Liver (tissue), 9 donors: Measurements from ENCODE around the gene DGKQ. TPM values are rescaled to one million over a fixed set of nuclear protein-coding genes. Genes with fewer than 3 reads are reported as not detected.

ENCODE experiments used
- DNase-seq: peaks from one replicate; pipeline ENCODE4 v3.0.0-alpha.2; 2017; ENCODE audit warnings: low spot score
- H3K27ac ChIP-seq, 2 donors: one replicate each; pipeline ENCODE4 v1.7.0; 2013; ENCODE audit warnings: inconsistent platforms in 2 of 2, low read length in 2 of 2, control low read depth in 1 of 2, low read depth in 1 of 2, mild to moderate bottlenecking in 1 of 2
- H3K27me3 ChIP-seq, 4 donors: one replicate each; pipeline versions ENCODE4 v1.6.1 to v1.7.0; 2013; ENCODE audit warnings: low read length in 3 of 4, inconsistent platforms in 1 of 4, mild to moderate bottlenecking in 1 of 4, moderate library complexity in 1 of 4; ENCODE audit not compliant: control insufficient read depth in 4 of 4, insufficient read depth in 4 of 4
- H3K36me3 ChIP-seq, 4 donors: one replicate each; pipeline versions ENCODE4 v1.6.1 to v1.7.0; 2013; ENCODE audit warnings: low read length in 3 of 4, mild to moderate bottlenecking in 3 of 4, low read depth in 1 of 4, moderate library complexity in 1 of 4; ENCODE audit not compliant: control insufficient read depth in 4 of 4, insufficient read depth in 3 of 4
- H3K4me1 ChIP-seq, 4 donors: one replicate each; pipeline versions ENCODE4 v1.6.1 to v1.7.0; 2013; ENCODE audit warnings: low read length in 3 of 4, mild to moderate bottlenecking in 3 of 4, moderate library complexity in 1 of 4; ENCODE audit not compliant: control insufficient read depth in 4 of 4, insufficient read depth in 4 of 4
- H3K4me3 ChIP-seq, 3 donors: one replicate each; pipeline versions ENCODE4 v1.6.1 to v1.7.0; 2013; ENCODE audit warnings: low read length in 3 of 3, control low read depth in 1 of 3, low read depth in 1 of 3, mild to moderate bottlenecking in 1 of 3
- H3K9ac ChIP-seq, 2 donors: one replicate each; pipeline ENCODE4 v1.7.0; 2013; ENCODE audit warnings: low read length in 2 of 2, mild to moderate bottlenecking in 2 of 2, moderate library complexity in 2 of 2, control low read depth in 1 of 2, low read depth in 1 of 2
- H3K9me3 ChIP-seq, 4 donors: one replicate each; pipeline versions ENCODE4 v1.6.1 to v1.7.0; 2013; ENCODE audit warnings: low read length in 3 of 4; ENCODE audit not compliant: control insufficient read depth in 4 of 4
- CTCF ChIP-seq: fragments of 150-350 bp; IDR thresholded peaks from 2 replicates; pipeline ENCODE4 v1.5.1; 2017; ENCODE audit warnings: improper control_type of control experiment, low read depth, low read length; ENCODE audit not compliant: missing input control
- EGR1 ChIP-seq, 2 donors: IDR thresholded peaks; 2 replicates each; pipeline ENCODE4 v1.6.1; 2016 to 2018; ENCODE audit warnings: antibody characterized with exemption in 2 of 2, low read depth in 2 of 2
- FOXA1 ChIP-seq: IDR thresholded peaks from 2 replicates; pipeline ENCODE4 v1.6.1; 2016; ENCODE audit warnings: antibody characterized with exemption
- FOXA2 ChIP-seq: IDR thresholded peaks from 2 replicates; pipeline ENCODE4 v1.6.1; 2016; ENCODE audit warnings: antibody characterized with exemption
- GABPA ChIP-seq, 2 donors: IDR thresholded peaks in 1 of 2; conservative IDR thresholded peaks in 1 of 2; 2 replicates each; pipeline ENCODE4 v1.6.1; 2016; ENCODE audit warnings: antibody characterized with exemption in 2 of 2, mild to moderate bottlenecking in 1 of 2, moderate library complexity in 1 of 2
- HNF4A ChIP-seq, 2 donors: conservative IDR thresholded peaks; 2 replicates each; pipeline ENCODE4 v1.6.1; 2016; ENCODE audit warnings: antibody characterized with exemption in 2 of 2, mild to moderate bottlenecking in 2 of 2
- HNF4G ChIP-seq: IDR thresholded peaks from 2 replicates; pipeline ENCODE4 v1.6.1; 2016; ENCODE audit warnings: antibody characterized with exemption
- JUND ChIP-seq, 2 donors: IDR thresholded peaks; 2 replicates each; pipeline ENCODE4 v1.6.1; 2016; ENCODE audit warnings: antibody characterized with exemption in 2 of 2
- MAX ChIP-seq: IDR thresholded peaks from 2 replicates; pipeline ENCODE4 v1.6.1; 2016; ENCODE audit warnings: antibody characterized with exemption
- RAD21 ChIP-seq, 2 donors: IDR thresholded peaks; 2 replicates each; pipeline ENCODE4 v1.6.1; 2016; ENCODE audit warnings: antibody characterized with exemption in 2 of 2, mild to moderate bottlenecking in 2 of 2
- REST ChIP-seq: IDR thresholded peaks from 2 replicates; pipeline ENCODE4 v1.6.1; 2016; ENCODE audit warnings: antibody characterized with exemption, mild to moderate bottlenecking
- RXRA ChIP-seq, 2 donors: IDR thresholded peaks; 2 replicates each; pipeline ENCODE4 v1.6.1; 2017 to 2018; ENCODE audit warnings: antibody characterized with exemption in 2 of 2, mild to moderate bottlenecking in 1 of 2
- SP1 ChIP-seq: IDR thresholded peaks from 2 replicates; pipeline ENCODE4 v1.6.1; 2018; ENCODE audit warnings: antibody characterized with exemption, mild to moderate bottlenecking
- TAF1 ChIP-seq: conservative IDR thresholded peaks from 2 replicates; pipeline ENCODE4 v1.6.1; 2016; ENCODE audit warnings: antibody characterized with exemption, mild to moderate bottlenecking
- YY1 ChIP-seq: IDR thresholded peaks from 2 replicates; pipeline ENCODE4 v1.6.1; 2016; ENCODE audit warnings: antibody characterized with exemption, mild to moderate bottlenecking
- ZBTB33 ChIP-seq: IDR thresholded peaks from 2 replicates; pipeline ENCODE4 v1.6.1; 2016; ENCODE audit warnings: antibody characterized with exemption
- WGBS: extraction: QIAGEN DNeasy Blood & Tissue Kit; methylation state at CpG from one replicate; pipeline ENCODE4 v1.1.7; 2013; 5-methylcytosine and 5-hydroxymethylcytosine counted together
- polyA plus RNA-seq, 2 donors: library from polyadenylated mRNA; stranded (reverse) in 1 of 2; unstranded in 1 of 2; fragments of 200-250 nt in 1 of 2; fragments of >200 nt in 1 of 2; fragmentation: Nextera tagmentation in 1 of 2; extraction: Ambion mirVana in 1 of 2; gene quantifications; one replicate each; pipeline versions ENCODE4 v1.2.1 to v1.2.3, GENCODE V29; 2013 to 2015
- total RNA-seq, 2 donors: library from RNA; depleted of rRNA; stranded (reverse); fragments of >200 nt; gene quantifications; one replicate each; pipeline ENCODE4 v1.2.3, GENCODE V29; 2014
- donor health status: healthy.
- donor health status: healthy.
- donor health status: healthy.
- donor health status: healthy.
- donor health status: healthy.

The DGKQ gene
- total and polyA plus RNA-seq, 4 donors: 1.5 to 8.8 (median 3.6) TPM

GRCh38 chr4:931194-931959 is 42.0 kb downstream of the DGKQ start:
- under 1% methylated on average over 31 of the region's 31 CpGs for WGBS
- H3K36me3 ChIP-seq: no peaks in the 10 kb centered on the region
- peak; percentile 52 for DNase-seq
- no peaks in the 10 kb centered on the region for H3K27me3 ChIP-seq
- peak overlapping the region; percentile 53 to 82 for H3K9ac ChIP-seq
- H3K4me3 ChIP-seq: peak overlapping the region; percentile 84 to 95 (median 92)
- TF ChIP-seq HNF4A (conservative IDR thresholded peaks at IDR 0.05) (peak; percentile 34 to 81), EGR1 (IDR thresholded peaks at IDR 0.05; ENCODE audit: low read depth in 2 of 2) (no peak), HNF4G (peak; percentile 49), RXRA (IDR thresholded peaks at IDR 0.05) (peak in 1 of 2 donors; percentile 40)
- H3K4me1 ChIP-seq: peaks cover 5 to 37% (median 32%) of the 10 kb centered on the region in 4 donors
- H3K27ac ChIP-seq: peak overlapping the region; percentile 88 to 89
- no peaks in the 10 kb centered on the region for H3K9me3 ChIP-seq

- no peak for DNase-seq
- H3K9ac ChIP-seq: peak overlapping the region; percentile 47 to 82
- H3K27ac ChIP-seq: peak overlapping the region in 1 of 2 donors; percentile 89
- H3K9me3 ChIP-seq: no peaks in the 10 kb centered on the region
- H3K4me3 ChIP-seq: peak overlapping the region; percentile 84 to 95 (median 92)
- TF ChIP-seq FOXA2: no peak
- TF ChIP-seq HNF4G: no peak
- TF ChIP-seq MAX: no peak
- no peak for TF ChIP-seq HNF4A (conservative IDR thresholded peaks at IDR 0.05)
- TF ChIP-seq JUND (IDR thresholded peaks at IDR 0.05): no peak
- no peak for TF ChIP-seq REST
- TF ChIP-seq ZBTB33: no peak
- no peak for TF ChIP-seq CTCF
- no peak for TF ChIP-seq GABPA (IDR thresholded peaks at IDR 0.05 in 1 of 2, conservative IDR thresholded peaks at IDR 0.05 in 1 of 2)
- TF ChIP-seq FOXA1: no peak
- no peak for TF ChIP-seq SP1
- no peak for TF ChIP-seq EGR1 (IDR thresholded peaks at IDR 0.05; ENCODE audit: low read depth in 2 of 2)
- no peak for TF ChIP-seq RAD21 (IDR thresholded peaks at IDR 0.05)
- TF ChIP-seq TAF1: no peak
- no peak for TF ChIP-seq YY1
- no peaks in the 10 kb centered on the region for H3K27me3 ChIP-seq
- H3K4me1 ChIP-seq: peaks cover 5 to 37% (median 33%) of the 10 kb centered on the region in 4 donors
- no peaks in the 10 kb centered on the region for H3K36me3 ChIP-seq
- WGBS: 66% methylated on average over 7 of the region's 7 CpGs
These were observed 42.6 kb downstream of the DGKQ start for GRCh38 chr4:930827-931193.
